Uterus (tissue), 2 donors: Measurements from ENCODE around the gene PDE4D.

Experiments used
- POLR2A ChIP-seq, 2 donors: fragments of 450-650 bp; IDR thresholded peaks; one replicate each; pipeline ENCODE4 v1.6.1; 2016; ENCODE audit warnings: antibody characterized with exemption in 2 of 2, mild to moderate bottlenecking in 1 of 2, moderate library complexity in 1 of 2
- TF ChIP-seq, protein P1 (sequence below), 4 experiments: fragments of 200-600 bp in 2 of 4; fragments of 450-650 bp in 2 of 4; sonication (generic) in 2 of 4; IDR thresholded peaks; one replicate each; pipeline ENCODE4 v1.5.1; 2016 to 2019; ENCODE audit warnings: antibody characterized with exemption in 4 of 4, mild to moderate bottlenecking in 2 of 4, moderate library complexity in 1 of 4

DNA sequence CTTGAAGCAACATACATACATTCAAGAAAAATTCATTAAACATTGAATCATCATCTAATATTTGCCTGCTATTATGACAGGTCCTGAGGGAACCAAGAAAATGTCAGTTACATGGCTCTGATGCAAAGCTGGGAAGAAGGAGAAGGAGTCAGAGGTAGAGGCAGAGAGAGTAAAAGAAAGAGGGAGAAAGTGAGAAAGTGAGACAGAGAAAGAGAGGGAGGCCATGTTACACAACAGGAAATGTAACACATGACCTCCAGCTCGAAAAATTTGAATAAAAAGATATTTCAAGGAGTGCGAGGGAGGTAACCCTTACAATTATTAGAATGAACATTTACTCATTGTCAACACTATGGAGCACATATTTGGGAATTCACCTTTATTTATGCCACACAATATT is 189.7 kb downstream of the PDE4D start:
- TF ChIP-seq, protein P1, sequence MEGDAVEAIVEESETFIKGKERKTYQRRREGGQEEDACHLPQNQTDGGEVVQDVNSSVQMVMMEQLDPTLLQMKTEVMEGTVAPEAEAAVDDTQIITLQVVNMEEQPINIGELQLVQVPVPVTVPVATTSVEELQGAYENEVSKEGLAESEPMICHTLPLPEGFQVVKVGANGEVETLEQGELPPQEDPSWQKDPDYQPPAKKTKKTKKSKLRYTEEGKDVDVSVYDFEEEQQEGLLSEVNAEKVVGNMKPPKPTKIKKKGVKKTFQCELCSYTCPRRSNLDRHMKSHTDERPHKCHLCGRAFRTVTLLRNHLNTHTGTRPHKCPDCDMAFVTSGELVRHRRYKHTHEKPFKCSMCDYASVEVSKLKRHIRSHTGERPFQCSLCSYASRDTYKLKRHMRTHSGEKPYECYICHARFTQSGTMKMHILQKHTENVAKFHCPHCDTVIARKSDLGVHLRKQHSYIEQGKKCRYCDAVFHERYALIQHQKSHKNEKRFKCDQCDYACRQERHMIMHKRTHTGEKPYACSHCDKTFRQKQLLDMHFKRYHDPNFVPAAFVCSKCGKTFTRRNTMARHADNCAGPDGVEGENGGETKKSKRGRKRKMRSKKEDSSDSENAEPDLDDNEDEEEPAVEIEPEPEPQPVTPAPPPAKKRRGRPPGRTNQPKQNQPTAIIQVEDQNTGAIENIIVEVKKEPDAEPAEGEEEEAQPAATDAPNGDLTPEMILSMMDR (IDR thresholded peaks at IDR 0.05): no peak
- TF ChIP-seq POLR2A (IDR thresholded peaks at IDR 0.05): no peak
